KOPT-K1 (cell line): Measurements from ENCODE around the gene SYT12.

Source experiments
- H3K27ac ChIP-seq: fragments of 200-600 bp; sonication (generic); 2 replicates; pipeline ENCODE4 v1.5.1; 2016; ENCODE audit warnings: antibody characterized with exemption, mild to moderate bottlenecking, low read depth, low read length; ENCODE audit not compliant: poor library complexity, severe bottlenecking
- H3K36me3 ChIP-seq: fragments of 200-600 bp; sonication (generic); 2 replicates; pipeline ENCODE4 v1.5.1; 2017; ENCODE audit warnings: antibody characterized with exemption, mild to moderate bottlenecking, low read length, moderate library complexity; ENCODE audit not compliant: insufficient read depth
- H3K9me3 ChIP-seq: fragments of 200-600 bp; sonication (generic); 2 replicates; pipeline ENCODE4 v1.5.1; 2017; ENCODE audit warnings: antibody characterized with exemption, low read length, mild to moderate bottlenecking; ENCODE audit not compliant: insufficient read depth, poor library complexity, severe bottlenecking

SYT12 gene

DNA sequence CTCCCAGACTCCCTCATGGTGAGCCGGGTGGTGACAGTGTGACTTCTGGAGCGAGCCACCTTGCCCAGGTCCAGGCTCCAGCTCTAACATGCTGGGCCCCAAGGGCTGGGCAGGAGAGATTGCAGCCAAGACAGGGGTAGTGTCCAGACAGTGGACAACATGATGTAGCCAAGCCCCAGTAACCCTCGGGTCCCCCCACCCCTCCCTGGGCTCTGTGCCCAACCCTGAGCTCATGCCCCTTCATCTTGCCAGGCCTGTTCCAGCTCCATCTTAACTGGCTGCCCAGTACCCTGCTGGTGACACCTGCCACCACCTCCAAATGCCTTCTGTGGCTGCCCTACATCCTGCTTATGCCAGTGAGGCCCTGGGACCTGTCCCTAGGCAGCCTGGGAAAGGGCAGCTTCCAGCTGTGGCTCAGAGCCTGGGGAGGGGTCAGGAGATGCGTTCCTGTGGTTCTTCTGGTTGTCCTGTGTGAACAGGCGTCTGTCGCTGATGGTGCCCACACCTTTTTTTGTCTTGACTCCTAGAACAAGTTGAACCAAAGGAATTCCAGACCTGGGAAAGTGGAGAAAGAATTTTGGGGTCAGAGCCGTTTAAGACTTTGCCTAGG lies 12.5 kb upstream of the SYT12 start:
- Histone ChIP-seq H3K36me3 (no peaks in the 10 kb centered on the region), H3K9me3 (no peaks in the 10 kb centered on the region), H3K27ac (no peak overlapping the region)

DNA sequence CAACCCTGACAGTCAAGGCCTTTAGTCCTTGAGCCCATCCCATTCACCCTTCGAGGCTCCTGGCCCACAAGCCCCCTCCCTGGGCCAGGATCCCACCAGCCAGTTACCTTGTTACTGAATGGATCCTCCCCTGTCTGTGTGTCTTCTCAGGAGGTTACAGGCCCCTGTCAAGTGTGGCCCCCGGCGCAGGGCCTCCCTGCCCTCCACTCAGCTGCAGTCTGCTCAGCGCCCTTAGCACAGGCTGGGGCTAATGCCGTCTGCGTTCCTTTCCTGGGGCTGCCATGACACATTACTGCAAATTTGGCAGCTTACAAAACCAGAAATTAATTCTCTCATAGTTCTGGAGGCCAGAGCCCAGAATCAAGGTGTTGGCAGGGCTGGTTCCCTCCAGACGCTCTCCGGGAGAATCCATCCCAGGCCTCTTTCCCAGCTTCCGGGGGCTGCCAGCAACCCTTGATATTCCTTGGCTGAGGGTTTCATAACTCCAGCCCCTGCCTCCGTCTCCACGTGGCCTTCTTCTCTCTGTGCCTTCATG lies 9.4 kb upstream of the SYT12 start:
- H3K27ac ChIP-seq = no peak overlapping the region
- no peaks in the 10 kb centered on the region for H3K9me3 ChIP-seq
- no peaks in the 10 kb centered on the region for H3K36me3 ChIP-seq

- H3K27ac ChIP-seq = no peak overlapping the region
- H3K36me3 ChIP-seq = no peaks in the 10 kb centered on the region
- no peaks in the 10 kb centered on the region for H3K9me3 ChIP-seq
These were observed 8.6 kb upstream of the SYT12 start for GRCh38 chr11:67014343-67014742.

DNA sequence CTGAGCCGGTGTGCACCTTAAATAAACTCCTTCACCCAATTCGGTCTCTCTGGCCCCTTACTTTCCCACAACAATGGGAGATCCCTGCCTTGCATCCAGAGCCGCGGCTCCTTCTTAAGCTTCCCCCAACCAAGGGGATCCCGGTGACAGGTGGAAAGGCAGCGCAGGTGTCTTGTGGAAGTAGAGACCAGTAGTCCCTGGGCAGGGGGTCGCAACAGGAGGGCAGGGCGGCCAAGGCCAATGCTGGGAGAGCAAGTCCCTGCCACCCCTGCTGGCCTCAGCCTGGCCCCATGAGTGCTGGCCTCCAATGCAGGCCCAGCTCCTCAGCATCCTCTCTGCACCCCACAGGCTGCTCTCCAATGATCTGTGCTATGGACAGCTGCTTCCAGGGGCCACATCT lies 7.9 kb upstream of the SYT12 start:
- Histone ChIP-seq H3K27ac (no peak overlapping the region), H3K9me3 (no peaks in the 10 kb centered on the region), H3K36me3 (no peaks in the 10 kb centered on the region)

- Histone ChIP-seq H3K36me3 (no peaks in the 10 kb centered on the region), H3K27ac (no peak overlapping the region), H3K9me3 (no peaks in the 10 kb centered on the region)
These were observed 6.4 kb upstream of the SYT12 start for GRCh38 chr11:67016550-67016949.

DNA sequence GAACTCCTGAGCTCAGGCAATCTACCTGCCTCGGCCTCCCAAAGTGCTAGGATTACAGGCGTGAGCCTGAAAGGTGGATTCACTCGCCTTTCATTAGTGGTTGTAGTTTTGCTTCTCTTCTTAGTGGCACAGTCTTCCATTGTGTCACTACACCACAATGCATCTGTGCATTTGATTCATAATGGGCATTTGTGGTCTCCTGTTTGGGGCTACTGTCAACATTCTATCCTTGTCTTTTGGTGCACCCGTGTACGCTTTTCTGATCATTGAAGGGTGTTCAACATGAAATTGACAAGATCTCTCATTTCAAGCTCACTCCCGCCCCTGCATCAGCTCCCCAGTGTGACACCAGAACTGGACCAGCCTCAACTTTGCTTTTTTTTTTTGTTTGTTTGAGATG lies 2.0 kb upstream of the SYT12 start:
- no peaks in the 10 kb centered on the region for H3K36me3 ChIP-seq

DNA sequence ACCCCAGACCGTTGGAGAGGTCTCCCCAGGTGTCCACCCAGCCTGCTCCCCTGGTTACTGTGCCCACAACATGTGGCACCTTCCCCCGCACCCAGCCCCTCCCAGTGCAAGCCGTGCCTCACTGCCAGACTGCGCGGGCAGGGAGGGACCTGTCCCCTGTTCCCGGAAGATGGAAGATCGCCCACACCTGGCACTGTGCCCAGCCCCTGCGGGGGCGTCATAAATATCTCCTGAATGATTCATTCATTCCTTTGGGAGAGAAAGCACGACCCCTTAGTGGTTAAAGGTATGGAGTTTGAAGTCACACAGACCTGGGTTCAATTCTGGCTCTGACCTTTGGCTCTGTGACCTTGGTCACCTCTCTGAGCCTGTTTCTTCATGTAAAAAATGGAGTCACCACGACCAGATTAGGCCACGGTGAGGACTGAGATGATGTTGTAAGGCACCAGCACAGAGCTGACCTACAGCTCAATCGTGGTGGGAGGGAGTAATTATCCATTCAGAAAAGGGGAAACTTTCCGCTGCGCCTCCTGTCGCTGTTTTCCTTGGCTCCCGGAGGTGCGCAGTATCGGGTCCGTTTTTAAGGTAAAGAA lies 497 bp upstream of the SYT12 start:
- Histone ChIP-seq H3K27ac (no peak overlapping the region), H3K36me3 (no peaks in the 10 kb centered on the region), H3K9me3 (peaks cover 8% of the 10 kb centered on the region)

More for the DNA sequence above, 2.0 kb upstream of the SYT12 start:
- Histone ChIP-seq H3K9me3 (peaks cover 8% of the 10 kb centered on the region), H3K27ac (no peak overlapping the region)

- Histone ChIP-seq H3K27ac (no peak overlapping the region), H3K36me3 (no peaks in the 10 kb centered on the region)
These were observed 1.0 kb downstream of the SYT12 start for GRCh38 chr11:67023957-67024353.

DNA sequence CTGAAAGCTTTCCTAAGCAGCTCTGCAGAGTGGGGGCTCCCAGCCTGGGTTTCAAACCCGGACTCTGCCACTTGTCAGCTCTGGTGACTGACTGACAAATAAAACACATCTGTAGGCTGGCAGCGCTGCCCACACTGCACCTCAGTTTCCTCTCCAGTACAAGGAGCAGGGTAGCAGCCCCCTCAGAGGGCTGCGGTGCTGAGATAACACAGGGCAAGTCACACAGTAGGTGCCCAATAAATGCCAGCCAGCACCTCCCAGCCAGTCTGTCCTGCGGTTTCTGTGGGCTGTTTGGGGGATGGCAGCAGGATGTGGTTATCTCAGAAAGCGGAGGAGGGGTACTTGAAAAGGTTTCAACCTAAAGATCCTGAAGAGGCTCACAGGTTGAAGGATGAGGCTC lies 1.5 kb downstream of the SYT12 start:
- no peak overlapping the region for H3K27ac ChIP-seq
- peaks cover 8% of the 10 kb centered on the region for H3K9me3 ChIP-seq

More at GRCh38 chr11:67023957-67024353, 1.0 kb downstream of the SYT12 start:
- peaks cover 8% of the 10 kb centered on the region for H3K9me3 ChIP-seq

GRCh38 chr11:67024966-67025365 lies 2.0 kb downstream of the SYT12 start:
- Histone ChIP-seq H3K27ac (no peak overlapping the region), H3K36me3 (no peaks in the 10 kb centered on the region), H3K9me3 (peaks cover 8% of the 10 kb centered on the region)

More for the DNA sequence above, 1.5 kb downstream of the SYT12 start:
- H3K36me3 ChIP-seq = no peaks in the 10 kb centered on the region

DNA sequence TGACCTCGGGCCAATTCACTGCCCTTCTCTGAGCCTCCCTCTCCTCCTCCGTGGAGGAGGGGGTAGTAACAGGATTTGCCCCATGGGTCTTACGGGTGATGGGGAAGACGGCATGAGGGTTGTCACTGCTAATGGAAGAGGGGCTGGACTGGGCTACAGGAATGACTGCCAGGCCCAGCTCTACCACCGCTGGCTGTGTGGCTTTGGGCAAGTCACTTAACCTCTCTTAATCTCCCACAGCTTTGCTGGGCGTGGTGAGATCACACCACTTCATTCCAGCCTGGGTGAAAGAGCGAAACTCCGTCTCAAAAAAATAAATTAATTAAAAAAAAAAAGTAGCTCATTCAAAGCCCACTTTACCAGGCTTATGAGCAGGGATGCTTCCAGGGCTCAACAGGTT lies 2.8 kb downstream of the SYT12 start:
- no peaks in the 10 kb centered on the region for H3K36me3 ChIP-seq
- no peak overlapping the region for H3K27ac ChIP-seq
- peaks cover 8% of the 10 kb centered on the region for H3K9me3 ChIP-seq

DNA sequence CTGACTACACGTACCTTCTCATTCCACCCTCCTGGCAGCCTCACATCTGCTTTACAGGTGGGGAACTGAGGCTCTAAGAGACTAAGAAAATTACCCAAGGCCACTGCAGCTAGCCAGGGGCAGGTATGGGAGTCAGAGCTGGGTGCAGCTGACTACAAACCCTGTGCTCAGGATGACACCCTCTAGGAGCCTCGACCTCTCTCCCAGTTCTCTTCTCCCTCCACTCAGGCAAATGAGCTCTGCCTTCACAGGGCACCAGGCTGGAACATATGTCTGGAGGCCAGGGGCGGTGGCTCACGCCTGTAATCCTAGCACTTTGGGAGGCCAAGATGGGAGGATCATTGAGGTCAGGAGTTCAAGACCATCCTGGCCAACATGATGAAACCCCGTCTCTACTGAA lies 4.0 kb downstream of the SYT12 start:
- Histone ChIP-seq H3K27ac (no peak overlapping the region), H3K9me3 (peaks cover 6% of the 10 kb centered on the region), H3K36me3 (no peaks in the 10 kb centered on the region)

- H3K27ac ChIP-seq = no peak overlapping the region
- no peaks in the 10 kb centered on the region for H3K36me3 ChIP-seq
- peaks cover under 1% of the 10 kb centered on the region for H3K9me3 ChIP-seq
These were observed 4.6 kb downstream of the SYT12 start for GRCh38 chr11:67027483-67027930.

GRCh38 chr11:67027943-67028542 lies 5.1 kb downstream of the SYT12 start:
- H3K9me3 ChIP-seq = no peaks in the 10 kb centered on the region
- no peaks in the 10 kb centered on the region for H3K36me3 ChIP-seq
- H3K27ac ChIP-seq = no peak overlapping the region

DNA sequence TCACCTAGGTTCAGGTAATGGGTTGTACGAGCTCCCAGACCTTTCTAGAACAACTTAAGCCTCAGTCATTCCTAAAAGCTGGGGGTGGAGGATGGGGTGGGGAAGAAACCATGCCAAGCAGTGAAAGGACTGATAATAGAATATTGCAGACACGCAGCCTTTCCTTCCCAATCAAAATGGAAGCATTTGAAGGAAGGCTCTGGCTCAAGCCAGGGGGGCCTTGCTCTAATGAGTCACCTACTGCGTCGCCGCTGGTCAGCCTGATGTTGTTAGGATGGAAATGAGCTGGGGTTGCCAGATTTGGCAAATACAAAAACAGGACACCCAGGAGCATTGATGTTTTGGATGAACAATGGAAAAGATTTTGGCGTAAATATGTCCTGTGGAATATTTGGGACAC lies 6.2 kb downstream of the SYT12 start:
- H3K9me3 ChIP-seq = no peaks in the 10 kb centered on the region
- no peak overlapping the region for H3K27ac ChIP-seq
- no peaks in the 10 kb centered on the region for H3K36me3 ChIP-seq

- no peak overlapping the region for H3K27ac ChIP-seq
- no peaks in the 10 kb centered on the region for H3K36me3 ChIP-seq
- H3K9me3 ChIP-seq = no peaks in the 10 kb centered on the region
These were observed 8.0 kb downstream of the SYT12 start for GRCh38 chr11:67030976-67031375.
